Medulla oblongata (tissue), 1 donor: Measurements from ENCODE around the gene ARHGEF2.
"Not testable (repeated sequence)": the region's sequence is repeated elsewhere in the genome, so short reads cannot be mapped to it uniquely, and the experiment has no call there.

ENCODE experiments used
- DNase-seq: peaks from one replicate; pipeline ENCODE4 v3.0.0-alpha.2; 2015; ENCODE audit errors: extremely low spot score

The ARHGEF2 gene

DNA sequence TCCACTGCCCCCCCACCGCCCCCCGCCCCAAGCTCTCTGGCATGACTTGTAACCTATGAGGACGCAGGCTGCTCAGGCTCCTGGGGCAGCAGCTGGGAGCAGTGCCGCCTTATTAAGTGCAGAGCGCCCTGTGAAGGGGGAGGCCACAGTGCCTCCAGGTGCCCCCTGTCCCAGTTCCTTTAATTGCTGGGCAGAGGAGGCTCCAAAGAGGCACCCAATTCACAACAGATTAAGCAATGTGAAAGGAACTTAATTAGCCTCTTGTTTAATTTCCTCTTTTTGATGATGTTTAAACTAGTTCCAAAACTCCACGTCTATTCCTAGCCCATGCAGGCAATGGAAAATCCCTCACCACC lies 33.9 kb downstream of the ARHGEF2 start:
- DNase-seq, result no peak

DNA sequence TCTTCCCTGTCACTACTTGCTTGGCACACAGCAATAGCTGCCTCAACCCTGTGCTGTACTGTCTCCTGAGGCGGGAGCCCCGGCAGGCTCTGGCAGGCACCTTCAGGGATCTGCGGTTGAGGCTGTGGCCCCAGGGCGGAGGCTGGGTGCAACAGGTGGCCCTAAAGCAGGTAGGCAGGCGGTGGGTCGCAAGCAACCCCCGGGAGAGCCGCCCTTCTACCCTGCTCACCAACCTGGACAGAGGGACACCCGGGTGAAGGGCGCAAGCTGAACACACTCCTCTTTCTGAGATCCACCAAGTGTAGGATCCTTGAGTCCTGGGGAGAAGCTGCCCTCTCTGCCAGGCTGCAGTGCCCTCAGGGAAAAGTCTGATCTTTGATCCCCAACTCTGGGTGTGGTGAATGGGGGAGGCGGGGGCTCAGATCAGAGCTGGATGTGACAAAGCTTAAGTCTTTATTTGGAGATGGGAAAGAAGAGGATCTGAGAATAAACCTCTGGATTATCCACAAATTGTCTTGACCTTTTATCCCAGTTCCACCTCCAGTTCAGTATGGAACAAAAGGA lies 35.7 kb downstream of the ARHGEF2 start:
- DNase-seq, result no peak

DNA sequence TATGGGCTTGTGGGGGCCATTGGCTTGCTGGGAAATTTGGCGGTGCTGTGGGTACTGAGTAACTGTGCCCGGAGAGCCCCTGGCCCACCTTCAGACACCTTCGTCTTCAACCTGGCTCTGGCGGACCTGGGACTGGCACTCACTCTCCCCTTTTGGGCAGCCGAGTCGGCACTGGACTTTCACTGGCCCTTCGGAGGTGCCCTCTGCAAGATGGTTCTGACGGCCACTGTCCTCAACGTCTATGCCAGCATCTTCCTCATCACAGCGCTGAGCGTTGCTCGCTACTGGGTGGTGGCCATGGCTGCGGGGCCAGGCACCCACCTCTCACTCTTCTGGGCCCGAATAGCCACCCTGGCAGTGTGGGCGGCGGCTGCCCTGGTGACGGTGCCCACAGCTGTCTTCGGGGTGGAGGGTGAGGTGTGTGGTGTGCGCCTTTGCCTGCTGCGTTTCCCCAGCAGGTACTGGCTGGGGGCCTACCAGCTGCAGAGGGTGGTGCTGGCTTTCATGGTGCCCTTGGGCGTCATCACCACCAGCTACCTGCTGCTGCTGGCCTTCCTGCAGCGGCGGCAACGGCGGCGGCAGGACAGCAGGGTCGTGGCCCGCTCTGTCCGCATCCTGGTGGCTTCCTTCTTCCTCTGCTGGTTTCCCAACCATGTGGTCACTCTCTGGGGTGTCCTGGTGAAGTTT lies 36.4 kb downstream of the ARHGEF2 start:
- DNase-seq, result no peak

DNA sequence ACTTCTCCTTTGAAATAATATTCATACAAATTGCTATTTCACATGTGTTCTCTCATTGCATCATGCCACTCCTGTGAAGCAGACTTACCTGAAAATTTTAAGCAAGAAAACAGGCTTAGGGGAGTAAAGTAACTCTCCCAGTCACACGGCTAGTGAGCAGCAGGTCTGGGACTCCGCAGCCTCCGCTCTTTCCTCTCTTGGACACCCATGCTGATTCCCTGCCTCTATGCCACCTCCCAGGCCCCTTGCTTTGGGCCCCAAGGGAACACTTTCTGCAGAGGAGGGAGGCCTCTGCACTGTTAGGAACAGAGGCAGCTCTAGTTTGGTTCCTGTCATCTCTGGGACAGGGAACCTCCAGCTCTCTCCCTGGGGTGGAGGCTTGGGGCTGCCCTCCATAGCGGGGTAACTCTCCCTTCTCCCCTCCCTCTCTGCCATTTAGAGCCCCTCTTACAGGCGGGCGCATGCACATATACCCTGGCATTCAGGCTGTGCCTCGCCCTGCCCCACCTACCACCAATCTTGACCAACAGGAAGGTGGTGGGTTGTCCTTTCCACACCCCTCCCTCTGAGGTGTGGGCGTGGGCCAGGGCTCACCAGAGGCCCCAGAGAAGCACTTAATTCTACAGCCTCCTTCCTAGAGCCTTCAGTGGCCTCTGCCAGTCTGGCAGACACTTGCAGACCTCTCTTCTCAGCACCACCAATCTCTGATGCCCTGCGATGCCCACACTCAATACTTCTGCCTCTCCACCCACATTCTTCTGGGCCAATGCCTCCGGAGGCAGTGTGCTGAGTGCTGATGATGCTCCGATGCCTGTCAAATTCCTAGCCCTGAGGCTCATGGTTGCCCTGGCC lies 37.1 kb downstream of the ARHGEF2 start, which contains the start of gene RXFP4:
Gene RXFP4 (plus strand): TSS at position 646 of the 852 bp plus-strand sequence. CDS start 72 bp downstream, at position 718.
- DNase-seq, result no peak

DNA sequence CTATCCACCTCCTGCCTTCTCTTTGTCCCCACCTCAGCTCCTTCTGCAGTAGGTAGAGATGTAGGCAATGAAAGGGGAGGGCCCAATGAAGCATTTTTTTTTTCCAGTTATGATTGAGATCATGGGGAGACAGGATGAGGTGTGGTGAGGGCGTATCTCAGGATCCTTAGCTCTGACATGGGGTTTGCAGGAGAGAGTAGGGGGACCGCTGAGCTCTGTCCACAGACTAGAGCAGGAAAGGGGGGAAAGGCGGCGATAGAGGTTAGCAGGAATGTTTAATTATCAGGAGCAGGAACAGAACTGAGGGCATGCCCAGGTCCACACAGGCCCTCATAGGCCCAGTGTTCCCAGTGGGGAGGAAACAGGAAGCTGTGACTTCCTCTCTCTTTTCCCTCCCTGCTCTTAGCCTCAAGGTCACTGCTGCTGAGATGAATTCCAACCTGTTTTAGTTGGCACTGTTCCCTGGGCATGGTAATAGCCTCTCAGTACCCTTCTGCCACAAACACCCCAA lies 37.8 kb downstream of the ARHGEF2 start:
- peak; percentile 35 for DNase-seq

DNA sequence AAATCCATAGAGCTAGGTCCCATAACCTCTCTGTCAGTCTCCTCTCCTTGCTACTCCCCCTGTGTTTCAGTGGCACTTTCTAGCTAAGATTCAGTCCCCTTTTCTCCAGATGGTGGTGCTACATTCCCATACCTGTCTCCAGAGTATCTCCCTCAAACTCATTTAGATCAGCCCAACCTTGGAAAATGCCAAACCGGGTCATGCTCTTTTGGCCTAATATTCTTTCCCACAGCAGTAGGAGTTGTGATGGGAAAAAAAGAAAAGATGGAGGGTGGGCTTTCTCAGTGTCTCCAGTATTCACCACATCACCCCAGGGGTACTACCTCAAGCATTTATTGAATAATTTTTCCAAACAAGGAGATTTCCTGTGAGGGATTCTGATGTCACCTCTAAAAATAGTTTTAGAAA lies 40.1 kb downstream of the ARHGEF2 start:
- DNase-seq, result peak; percentile 88

DNA sequence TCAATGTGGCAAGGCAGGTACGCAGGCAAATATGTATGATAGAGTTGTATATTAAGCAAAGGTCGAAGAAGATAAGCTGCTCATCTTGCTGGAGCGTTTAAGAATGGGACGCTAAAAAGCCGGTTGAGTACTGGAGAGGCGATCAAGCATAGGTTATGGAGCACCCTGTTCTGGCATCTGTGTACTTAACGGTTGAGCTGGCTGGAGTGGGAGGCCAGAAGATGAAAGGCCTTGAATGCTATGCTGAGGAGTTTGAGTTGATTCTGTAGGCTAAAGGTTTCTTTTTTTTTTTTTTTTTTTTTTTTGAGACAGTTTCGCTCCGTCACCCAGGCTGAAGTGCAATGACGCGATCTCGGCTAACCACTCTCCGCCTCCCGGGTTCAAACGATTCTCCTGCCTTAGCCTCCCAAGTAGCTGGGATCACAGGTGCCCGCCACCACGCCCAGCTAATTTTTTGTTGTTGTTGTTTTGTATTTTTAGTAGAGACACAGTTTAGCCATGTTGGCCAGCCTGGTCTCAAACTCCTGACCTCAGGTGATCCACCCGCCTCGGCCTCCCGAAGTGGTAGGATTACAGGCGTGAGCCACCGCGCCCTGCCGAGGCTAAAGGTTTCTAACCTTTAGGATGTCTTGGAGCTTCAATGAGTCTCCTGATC lies 43.3 kb downstream of the ARHGEF2 start:
- peak; percentile 18 for DNase-seq

DNA sequence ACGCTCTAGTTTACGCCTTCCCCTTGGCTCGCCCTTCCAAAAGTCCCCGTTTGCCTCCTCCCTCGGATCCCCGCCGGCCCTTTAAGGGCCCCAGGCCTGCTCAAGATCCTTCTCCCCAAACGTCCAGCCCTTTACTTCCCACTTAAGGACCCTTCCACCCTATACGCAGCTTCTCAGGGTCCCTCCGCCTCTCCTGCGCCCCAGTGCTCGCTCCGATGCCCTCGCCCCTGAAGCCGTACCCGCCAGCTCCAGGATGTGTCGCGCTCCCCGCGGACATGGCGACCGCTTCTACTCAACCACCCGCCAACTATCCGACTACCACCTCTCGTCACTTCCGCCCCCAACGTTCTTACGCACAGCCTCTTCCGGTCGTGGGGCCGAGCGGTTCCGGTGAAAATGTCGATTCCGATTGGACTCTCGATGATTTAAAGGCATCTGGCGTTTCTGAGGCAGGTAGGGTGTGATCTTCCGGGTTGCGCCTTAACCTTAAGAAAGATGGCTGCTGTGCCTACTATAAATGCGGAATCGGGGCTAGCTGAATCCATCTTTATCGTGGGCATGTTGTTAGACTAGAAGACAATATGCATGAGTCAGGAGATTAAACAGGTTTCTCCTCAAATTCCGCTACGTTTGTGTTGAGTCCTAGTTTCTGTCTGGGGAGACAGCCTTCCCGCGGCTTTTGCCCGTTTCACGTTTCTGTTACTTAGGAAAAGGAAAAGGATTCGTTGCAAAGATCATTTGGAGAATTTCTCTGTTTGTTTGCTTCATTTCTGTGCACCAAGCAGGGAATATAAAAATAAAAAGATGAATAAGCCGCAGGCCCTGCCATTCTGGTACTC lies 44.0 kb downstream of the ARHGEF2 start, which contains the start of gene KHDC4:
Gene KHDC4 (minus strand): TSS at position 317 of the 839 bp plus-strand sequence. CDS start 40 bp downstream, at position 277.
- DNase-seq, result peak; percentile 100

DNA sequence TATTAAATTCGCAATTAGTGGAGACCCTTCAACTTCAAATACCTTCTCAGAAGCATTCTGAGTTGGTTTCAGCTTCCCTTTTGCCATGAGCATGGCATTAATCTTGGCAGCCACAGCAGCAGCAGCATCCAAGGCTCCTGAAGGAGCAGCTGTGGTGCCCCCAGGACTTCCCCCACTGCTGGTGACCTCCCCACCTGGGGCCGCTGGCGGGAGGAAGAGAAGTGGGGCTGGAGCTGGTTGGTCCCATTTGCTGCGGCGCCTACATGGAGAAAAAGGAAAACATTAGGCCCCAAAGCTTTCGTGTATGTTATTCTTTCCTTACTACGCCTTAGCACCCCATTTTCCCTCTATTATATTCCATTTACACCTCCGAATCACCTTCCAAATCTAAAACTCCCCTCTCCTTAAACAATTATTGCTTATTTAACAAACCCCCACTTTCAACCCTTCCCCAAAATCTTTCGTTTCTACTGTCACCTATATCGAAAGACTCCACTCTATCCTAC lies 44.7 kb downstream of the ARHGEF2 start:
- DNase-seq, result no peak

DNA sequence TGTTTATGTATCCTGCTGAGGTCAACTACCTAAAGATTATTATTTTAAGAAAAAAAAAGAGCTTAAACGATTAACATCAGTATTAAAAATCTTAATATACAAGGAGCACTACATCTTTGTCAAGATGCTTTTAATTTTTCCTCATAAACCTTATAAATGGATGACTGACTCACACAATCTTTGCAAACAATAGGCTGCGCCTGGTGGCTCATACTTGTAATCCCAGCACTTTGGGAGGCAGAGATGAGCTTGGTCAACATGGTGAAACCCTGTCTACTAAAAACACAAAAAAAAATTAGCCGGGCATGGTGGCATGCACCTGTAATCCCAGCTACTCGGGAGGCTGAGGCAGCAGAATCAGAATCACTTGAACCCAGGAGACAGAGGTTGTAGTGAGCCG lies 45.9 kb downstream of the ARHGEF2 start:
- no peak for DNase-seq

DNA sequence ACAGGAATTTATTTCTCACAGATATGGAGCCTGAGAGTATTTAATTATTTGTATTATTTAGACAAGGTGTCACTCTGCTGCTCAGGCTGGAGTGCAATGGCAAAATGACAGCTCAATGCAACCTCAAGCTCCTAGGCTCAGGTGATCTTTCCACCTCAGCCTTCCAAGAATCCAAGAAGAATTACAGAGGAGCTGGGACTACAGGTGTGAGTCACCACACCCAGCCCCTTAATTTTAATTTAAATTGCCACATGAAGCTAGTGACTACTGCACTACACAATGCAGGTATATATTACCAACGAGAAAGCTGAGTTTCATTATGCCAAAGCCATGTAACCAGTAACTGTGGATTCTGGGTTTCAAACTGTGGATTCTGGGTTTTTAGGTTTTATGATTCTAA lies 46.3 kb downstream of the ARHGEF2 start:
- DNase-seq, result no peak

DNA sequence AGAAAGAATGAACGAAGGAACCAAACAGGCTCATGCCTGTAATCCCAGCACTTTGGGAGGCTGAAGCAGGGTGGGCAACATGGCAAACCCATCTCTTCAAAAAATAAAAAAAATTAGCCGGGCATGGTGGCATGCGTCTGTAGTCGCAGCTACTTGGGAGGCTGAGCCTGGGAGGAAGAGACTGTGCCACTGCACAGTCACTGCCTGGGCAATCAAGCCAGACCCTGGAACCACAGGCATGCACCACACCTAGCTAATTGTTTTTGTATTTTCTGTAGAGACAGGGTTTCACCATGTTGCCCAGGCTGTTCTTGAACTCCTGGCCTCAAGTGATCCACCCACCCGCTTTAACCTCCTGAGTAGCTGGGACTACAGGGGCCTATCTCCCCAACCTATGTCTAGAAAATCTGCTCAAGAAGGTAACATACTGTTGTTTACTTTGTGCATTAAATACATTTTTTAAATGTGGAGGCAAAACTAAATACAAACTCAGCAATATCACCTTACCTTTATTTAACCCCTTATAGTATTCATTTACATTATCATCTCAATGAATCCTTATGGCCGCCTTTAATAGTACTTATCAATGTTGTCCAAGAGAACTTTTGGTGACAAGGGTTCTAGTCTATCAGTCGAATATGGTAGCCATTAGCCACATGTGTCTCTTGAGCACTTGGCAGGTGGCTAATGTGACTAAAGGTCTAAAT lies 46.9 kb downstream of the ARHGEF2 start:
- no peak for DNase-seq

DNA sequence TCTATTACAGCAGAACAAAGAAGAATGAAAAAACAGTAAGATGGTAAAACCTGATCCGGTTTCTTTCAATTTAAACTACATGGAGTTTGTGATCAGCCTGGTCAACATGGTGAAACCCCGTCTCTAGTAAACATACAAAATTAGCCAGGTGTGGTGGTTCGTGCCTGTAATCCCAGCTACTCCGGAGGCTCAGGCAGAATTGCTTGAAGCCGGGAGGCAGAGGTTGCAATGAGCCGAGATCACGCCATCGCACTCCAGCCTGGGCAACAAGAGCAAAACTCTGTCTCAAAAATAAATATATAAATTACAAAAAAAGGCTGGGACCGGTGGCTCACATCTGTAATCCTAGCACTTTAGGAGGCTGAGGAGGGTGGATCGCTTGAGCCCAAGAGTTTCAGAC lies 47.6 kb downstream of the ARHGEF2 start:
- DNase-seq, result not testable (repeated sequence)

DNA sequence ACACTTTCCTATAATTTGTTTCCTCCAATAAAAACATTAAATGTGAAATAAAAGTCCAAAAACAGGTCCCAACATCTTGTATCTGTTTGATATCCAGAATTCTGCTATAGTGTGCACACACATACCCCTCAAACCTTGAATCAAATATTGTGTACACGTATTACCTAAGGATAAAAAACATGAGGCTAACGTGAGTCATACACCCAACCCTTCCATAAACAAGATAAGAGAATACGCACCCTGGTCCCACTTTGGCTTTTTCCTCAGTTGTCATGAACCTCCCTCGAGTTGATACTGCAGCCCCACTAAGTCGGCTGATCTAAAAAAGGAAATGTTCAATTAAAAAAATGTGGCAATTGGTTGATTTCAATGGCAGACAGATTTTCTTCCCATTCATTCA lies 49.3 kb downstream of the ARHGEF2 start:
- DNase-seq, result no peak

DNA sequence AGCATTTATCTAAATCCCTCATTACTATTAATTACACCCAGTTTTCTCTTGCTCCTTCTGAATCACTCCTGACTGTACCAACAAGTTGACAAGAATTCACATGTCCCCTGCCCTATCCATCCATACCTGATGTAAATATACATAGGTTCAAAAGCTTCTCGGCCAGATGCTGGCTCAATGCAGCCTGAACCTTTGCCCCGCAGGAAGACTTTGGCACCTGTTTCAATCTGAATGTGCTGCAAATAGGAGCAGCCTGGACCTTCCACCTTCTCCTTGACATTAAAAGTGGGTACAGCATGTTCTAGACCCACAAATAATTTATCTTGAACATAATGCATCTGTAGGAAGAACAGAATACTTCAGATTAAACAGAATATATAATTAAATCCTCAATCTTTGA lies 52.8 kb downstream of the ARHGEF2 start:
- no peak for DNase-seq

DNA sequence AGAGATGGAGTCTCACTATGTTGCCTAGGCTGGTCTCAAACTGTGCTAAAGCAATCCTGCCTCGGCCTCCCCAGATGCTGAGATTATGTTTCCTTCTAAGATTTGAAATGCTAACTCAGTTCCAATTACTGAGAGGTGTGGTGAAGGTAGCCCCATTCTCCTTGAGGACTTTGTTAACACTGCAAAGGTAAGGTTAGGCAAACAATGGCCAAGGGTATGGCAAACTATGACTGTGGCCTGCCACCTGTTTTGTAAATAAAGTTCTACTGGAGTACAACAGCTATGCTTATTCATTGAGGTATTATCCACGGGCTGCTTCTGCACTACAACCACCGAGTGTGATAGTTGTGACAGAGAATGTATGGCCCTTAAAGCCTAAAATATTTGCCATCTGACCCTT lies 57.6 kb downstream of the ARHGEF2 start:
- no peak for DNase-seq

DNA sequence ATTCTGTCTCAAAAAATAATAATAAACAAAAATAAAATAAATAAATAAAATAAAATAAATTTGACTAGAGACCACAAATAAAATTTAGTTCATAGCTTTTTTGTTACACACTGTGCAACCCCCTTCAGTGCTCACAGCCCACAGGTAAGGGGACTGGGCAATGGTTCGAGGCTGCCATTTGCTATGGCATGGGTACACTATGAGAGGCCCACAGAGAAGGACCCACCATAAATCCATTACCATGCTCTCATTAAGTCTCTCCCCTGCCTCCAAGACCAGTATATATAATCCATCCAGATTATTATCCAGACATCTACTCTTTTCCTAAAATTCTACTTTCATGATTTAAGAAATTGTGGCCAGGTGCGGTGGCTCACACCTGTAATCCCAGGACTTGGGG lies 58.5 kb downstream of the ARHGEF2 start:
- DNase-seq, result no peak

DNA sequence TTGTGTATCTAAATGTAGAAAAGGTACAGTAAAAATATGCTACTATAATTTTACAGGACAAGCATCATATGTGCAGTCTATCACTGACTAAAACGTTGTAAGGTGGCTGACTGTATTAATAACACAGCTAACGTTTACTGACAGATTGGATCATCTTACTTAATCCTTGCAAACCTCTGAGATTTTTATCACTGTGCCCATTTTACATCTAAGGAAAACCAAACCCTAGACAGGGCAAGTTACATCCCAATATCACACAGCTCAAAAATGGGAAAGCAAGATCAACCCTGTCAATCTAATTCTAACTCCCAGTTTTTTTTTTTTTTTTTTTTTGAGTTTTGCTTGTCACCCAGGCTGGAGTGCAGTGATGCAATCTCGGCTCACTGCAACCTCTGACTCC lies 59.7 kb downstream of the ARHGEF2 start:
- DNase-seq, result no peak

DNA sequence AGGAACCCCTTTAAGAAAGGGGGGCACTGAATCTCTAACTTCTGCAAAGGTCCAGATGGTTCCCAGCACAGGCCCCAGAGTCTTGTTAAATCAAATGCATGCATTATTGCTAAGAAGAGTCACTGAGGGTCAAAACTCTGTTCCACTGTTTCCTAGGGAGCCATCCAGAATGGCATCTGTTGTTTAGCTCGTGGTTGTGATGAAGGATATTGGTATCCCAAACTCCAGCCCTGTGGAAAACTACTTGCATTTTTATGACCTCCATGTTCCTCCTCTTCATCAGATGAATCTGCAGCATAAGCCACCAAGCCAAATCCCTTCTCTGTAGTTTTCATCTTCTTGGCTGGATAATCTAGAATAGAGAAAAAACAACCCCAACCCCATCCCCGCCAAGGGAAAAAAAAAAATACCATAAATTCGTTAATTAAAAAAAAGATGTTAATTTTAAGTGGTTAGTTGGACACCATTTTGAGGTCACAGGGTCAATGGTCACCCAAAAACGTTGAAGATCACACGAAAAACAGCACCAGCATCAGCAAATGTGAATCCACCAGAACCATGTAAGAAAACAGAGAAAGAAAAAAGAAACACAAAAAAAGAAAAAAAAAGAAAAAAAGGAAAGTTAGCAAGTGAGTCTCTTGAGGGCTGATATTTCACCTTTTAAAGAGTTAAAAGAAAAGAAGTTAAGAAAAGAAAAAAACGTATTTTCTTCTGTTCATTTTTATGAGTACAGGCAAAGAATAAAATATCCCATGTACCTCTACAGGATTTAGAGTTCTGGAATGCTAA lies 64.2 kb downstream of the ARHGEF2 start:
- DNase-seq, result no peak
